Stimulated activated CD8-positive, alpha-beta memory T cell treated with anti-CD3 and anti-CD28 coated beads, Interleukin-15, amount 100 ng/mL, for 48 hours (primary cell): Measurements from ENCODE around the gene GLYATL1.

Experiments used
- DNase-seq, 2 donors: peaks; one replicate each; pipeline ENCODE4 v3.0.0-alpha.2; 2020; ENCODE audit warnings: low read depth in 2 of 2

GLYATL1 gene

GRCh38 chr11:58939277-58939676 lies at the start of gene GLYATL1:
Gene GLYATL1, plus strand, starts transcription at chr11:58939488. Its CDS starts 7,600 bp downstream, at chr11:58947088.
- no peak for DNase-seq

- no peak for DNase-seq
Observed at GRCh38 chr11:58893899-58894298, 45.4 kb upstream of the GLYATL1 start.

- DNase-seq: no peak
Observed at GRCh38 chr11:58898106-58898505, 41.2 kb upstream of the GLYATL1 start.

- peak in 1 of 2 donors; percentile 19 for DNase-seq
Observed at GRCh38 chr11:58900479-58901420, 38.5 kb upstream of the GLYATL1 start.

GRCh38 chr11:58902881-58903280 lies 36.4 kb upstream of the GLYATL1 start:
- no peak for DNase-seq

GRCh38 chr11:58905011-58905720 lies 34.1 kb upstream of the GLYATL1 start:
- no peak for DNase-seq

- DNase-seq: no peak
Observed at GRCh38 chr11:58905721-58906547, 33.4 kb upstream of the GLYATL1 start.

GRCh38 chr11:58907780-58908179 lies 31.5 kb upstream of the GLYATL1 start:
- DNase-seq: no peak

GRCh38 chr11:58912124-58912523 lies 27.2 kb upstream of the GLYATL1 start:
- DNase-seq: no peak

GRCh38 chr11:58913685-58914084 lies 25.6 kb upstream of the GLYATL1 start:
- no peak for DNase-seq

GRCh38 chr11:58914821-58915543 lies 24.3 kb upstream of the GLYATL1 start:
- DNase-seq: no peak

- DNase-seq: no peak
Observed at GRCh38 chr11:58916637-58917036, 22.7 kb upstream of the GLYATL1 start.

- DNase-seq: no peak
Observed at GRCh38 chr11:58917159-58917783, 22.0 kb upstream of the GLYATL1 start.

- no peak for DNase-seq
Observed at GRCh38 chr11:58919561-58919960, 19.7 kb upstream of the GLYATL1 start.

GRCh38 chr11:58919980-58920379 lies 19.3 kb upstream of the GLYATL1 start:
- no peak for DNase-seq

- DNase-seq: no peak
Observed at GRCh38 chr11:58921778-58922390, 17.4 kb upstream of the GLYATL1 start.

- DNase-seq: no peak
Observed at GRCh38 chr11:58922479-58922878, 16.8 kb upstream of the GLYATL1 start.

- DNase-seq: no peak
Observed at GRCh38 chr11:58923300-58923788, 15.9 kb upstream of the GLYATL1 start.

- no peak for DNase-seq
Observed at GRCh38 chr11:58924230-58924629, 15.1 kb upstream of the GLYATL1 start.

GRCh38 chr11:58926251-58926650 lies 13.0 kb upstream of the GLYATL1 start:
- DNase-seq: no peak
